LNCAP (cell line): ENCODE data around the gene HSD11B1L.

Experiments used
- CTCF ChIP-seq: fragments of 450-650 bp; IDR thresholded peaks from 2 replicates; pipeline ENCODE4 v1.5.1; 2017; ENCODE audit warnings: mild to moderate bottlenecking

HSD11B1L gene

GRCh38 chr19:5694956-5695648, 14.3 kb downstream of the HSD11B1L start:
- no peak for TF ChIP-seq CTCF

GRCh38 chr19:5695649-5696195, 14.9 kb downstream of the HSD11B1L start:
- TF ChIP-seq CTCF, result no peak

GRCh38 chr19:5696196-5697021, 15.6 kb downstream of the HSD11B1L start:
- no peak for TF ChIP-seq CTCF

GRCh38 chr19:5697022-5697889, 16.4 kb downstream of the HSD11B1L start:
- no peak for TF ChIP-seq CTCF

- no peak for TF ChIP-seq CTCF
These were observed 17.2 kb downstream of the HSD11B1L start for GRCh38 chr19:5697890-5698634.

- TF ChIP-seq CTCF, result no peak
These were observed 18.0 kb downstream of the HSD11B1L start for GRCh38 chr19:5698635-5699422.
